SU-DHL-6 (cell line): Measurements from ENCODE around the gene TTC3.

Experiments used
- EZH2phosphoT487 ChIP-seq: fragments of 200-600 bp; sonication (generic), shearing (Covaris generic); conservative IDR thresholded peaks from 2 replicates; pipeline ENCODE4 v1.6.1; 2018; ENCODE audit warnings: mild to moderate bottlenecking, antibody characterized with exemption, low read length, moderate library complexity, mixed read lengths
- TF ChIP-seq, protein P1 (sequence below): fragments of 200-600 bp; sonication (generic); IDR thresholded peaks from one replicate; pipeline ENCODE4 v1.5.1; 2017; ENCODE audit warnings: antibody characterized with exemption, mild to moderate bottlenecking, low read length, moderate library complexity; ENCODE audit not compliant: insufficient read depth, poor library complexity, severe bottlenecking

GRCh38 chr21:37181059-37181458 lies 108.0 kb downstream of the TTC3 start:
- TF ChIP-seq, protein P1, sequence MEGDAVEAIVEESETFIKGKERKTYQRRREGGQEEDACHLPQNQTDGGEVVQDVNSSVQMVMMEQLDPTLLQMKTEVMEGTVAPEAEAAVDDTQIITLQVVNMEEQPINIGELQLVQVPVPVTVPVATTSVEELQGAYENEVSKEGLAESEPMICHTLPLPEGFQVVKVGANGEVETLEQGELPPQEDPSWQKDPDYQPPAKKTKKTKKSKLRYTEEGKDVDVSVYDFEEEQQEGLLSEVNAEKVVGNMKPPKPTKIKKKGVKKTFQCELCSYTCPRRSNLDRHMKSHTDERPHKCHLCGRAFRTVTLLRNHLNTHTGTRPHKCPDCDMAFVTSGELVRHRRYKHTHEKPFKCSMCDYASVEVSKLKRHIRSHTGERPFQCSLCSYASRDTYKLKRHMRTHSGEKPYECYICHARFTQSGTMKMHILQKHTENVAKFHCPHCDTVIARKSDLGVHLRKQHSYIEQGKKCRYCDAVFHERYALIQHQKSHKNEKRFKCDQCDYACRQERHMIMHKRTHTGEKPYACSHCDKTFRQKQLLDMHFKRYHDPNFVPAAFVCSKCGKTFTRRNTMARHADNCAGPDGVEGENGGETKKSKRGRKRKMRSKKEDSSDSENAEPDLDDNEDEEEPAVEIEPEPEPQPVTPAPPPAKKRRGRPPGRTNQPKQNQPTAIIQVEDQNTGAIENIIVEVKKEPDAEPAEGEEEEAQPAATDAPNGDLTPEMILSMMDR = no peak
- no peak for TF ChIP-seq EZH2phosphoT487
